ENCODE data around the gene CEP104. TPM values are rescaled to one million over a fixed set of nuclear protein-coding genes. Genes with fewer than 3 reads are reported as not detected.
"Not testable (repeated sequence)": the region's sequence is repeated elsewhere in the genome, so short reads cannot be mapped to it uniquely, and the experiment has no call there.

Gene CEP104
- polyA plus RNA-seq, 1 donor (not counting 4 experiments of a cell fraction or from before 2014, with no cell fraction given) = 35.7 TPM

DNA sequence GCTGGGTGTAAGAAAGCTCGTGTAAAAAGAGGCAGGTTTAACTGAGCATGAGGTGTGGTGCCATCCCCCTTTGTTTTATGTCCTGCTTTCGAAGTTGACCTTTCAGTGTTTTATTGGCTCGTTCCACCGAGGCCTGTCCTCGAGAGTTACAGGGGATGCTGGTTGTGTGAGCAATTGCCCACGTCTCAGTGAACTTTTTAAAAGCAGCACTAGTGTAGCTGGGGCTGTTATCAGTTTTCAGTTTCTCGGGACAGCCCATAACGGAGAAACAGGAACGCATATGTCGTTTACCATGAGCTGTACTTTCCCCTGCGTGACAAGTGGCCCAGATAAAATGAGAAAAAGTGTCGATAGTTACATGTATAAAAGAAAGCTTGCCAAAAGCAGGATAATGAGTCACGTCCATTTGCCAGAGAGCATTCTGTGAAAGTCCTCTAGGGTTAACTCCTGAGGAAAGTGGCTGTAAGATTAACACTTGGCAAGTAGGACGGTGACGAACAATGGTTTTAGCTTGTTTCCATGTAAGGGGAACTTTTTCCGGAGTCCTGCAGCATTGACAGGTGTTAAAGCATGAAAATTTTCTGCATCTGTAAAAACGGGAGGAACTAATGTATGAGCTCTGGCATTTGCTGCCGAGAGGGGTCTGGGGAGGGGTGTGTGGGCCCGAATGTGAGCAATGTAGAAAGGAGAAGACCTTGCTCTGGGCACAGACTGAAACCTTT is 52.9 kb downstream of the CEP104 start:
- Histone ChIP-seq H3K27me3 (ENCODE audit: control insufficient read depth, extremely low read depth, insufficient read depth, low read length) (no peaks in the 10 kb centered on the region), H3K79me2 (ENCODE audit: control insufficient read depth, insufficient read depth, low read length) (no peaks in the 10 kb centered on the region), H3K4me1 (ENCODE audit: control insufficient read depth, extremely low read depth, insufficient read depth, low read length) (no peaks in the 10 kb centered on the region), H3K9me3 (ENCODE audit: control insufficient read depth, low read depth, low read length) (no peaks in the 10 kb centered on the region), H3K27ac (ENCODE audit: control insufficient read depth, insufficient read depth, low read length) (no peak overlapping the region), H4K20me1 (ENCODE audit: control insufficient read depth, extremely low read depth, insufficient read depth, low read length) (no peaks in the 10 kb centered on the region), H3K36me3 (ENCODE audit: control insufficient read depth in 2 of 2, extremely low read depth in 1 of 2, insufficient read depth in 2 of 2, low read length in 2 of 2) (no peaks in the 10 kb centered on the region), H3K9me1 (ENCODE audit: control insufficient read depth, extremely low read depth, insufficient read depth, low read length) (no peaks in the 10 kb centered on the region), H3K4me3 (ENCODE audit: control insufficient read depth in 2 of 3, extremely low read depth in 1 of 3, insufficient read depth in 2 of 3, low read depth in 1 of 3, low read length in 3 of 3) (no peak overlapping the region), H2AFZ (ENCODE audit: control insufficient read depth, low read length) (no peak overlapping the region), H3K4me2 (ENCODE audit: control insufficient read depth, extremely low read depth, insufficient read depth, low read depth, low read length) (no peak overlapping the region), H3K9ac (ENCODE audit: control insufficient read depth, extremely low read depth, insufficient read depth, low read length) (no peak overlapping the region)
- FAIRE-seq = no peak
- no peak for TF ChIP-seq EZH2 (IDR thresholded peaks at IDR 0.05; ENCODE audit: low read length)
- TF ChIP-seq, protein P1, sequence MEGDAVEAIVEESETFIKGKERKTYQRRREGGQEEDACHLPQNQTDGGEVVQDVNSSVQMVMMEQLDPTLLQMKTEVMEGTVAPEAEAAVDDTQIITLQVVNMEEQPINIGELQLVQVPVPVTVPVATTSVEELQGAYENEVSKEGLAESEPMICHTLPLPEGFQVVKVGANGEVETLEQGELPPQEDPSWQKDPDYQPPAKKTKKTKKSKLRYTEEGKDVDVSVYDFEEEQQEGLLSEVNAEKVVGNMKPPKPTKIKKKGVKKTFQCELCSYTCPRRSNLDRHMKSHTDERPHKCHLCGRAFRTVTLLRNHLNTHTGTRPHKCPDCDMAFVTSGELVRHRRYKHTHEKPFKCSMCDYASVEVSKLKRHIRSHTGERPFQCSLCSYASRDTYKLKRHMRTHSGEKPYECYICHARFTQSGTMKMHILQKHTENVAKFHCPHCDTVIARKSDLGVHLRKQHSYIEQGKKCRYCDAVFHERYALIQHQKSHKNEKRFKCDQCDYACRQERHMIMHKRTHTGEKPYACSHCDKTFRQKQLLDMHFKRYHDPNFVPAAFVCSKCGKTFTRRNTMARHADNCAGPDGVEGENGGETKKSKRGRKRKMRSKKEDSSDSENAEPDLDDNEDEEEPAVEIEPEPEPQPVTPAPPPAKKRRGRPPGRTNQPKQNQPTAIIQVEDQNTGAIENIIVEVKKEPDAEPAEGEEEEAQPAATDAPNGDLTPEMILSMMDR (optimal IDR thresholded peaks at IDR 0.05 in 1 of 3, IDR thresholded peaks at IDR 0.05 in 1 of 3, conservative IDR thresholded peaks at IDR 0.05 in 1 of 3; ENCODE audit: extremely low read depth in 1 of 3, insufficient read depth in 2 of 3, low read length in 3 of 3) = no peak
- dilution Hi-C loops (cut with MboI; ENCODE audit: extremely low pct_ligation_motif_present, low sequenced_read_pairs) = no loop called here
- no peak for DNase-seq (ENCODE audit: low read depth, low spot score)

DNA sequence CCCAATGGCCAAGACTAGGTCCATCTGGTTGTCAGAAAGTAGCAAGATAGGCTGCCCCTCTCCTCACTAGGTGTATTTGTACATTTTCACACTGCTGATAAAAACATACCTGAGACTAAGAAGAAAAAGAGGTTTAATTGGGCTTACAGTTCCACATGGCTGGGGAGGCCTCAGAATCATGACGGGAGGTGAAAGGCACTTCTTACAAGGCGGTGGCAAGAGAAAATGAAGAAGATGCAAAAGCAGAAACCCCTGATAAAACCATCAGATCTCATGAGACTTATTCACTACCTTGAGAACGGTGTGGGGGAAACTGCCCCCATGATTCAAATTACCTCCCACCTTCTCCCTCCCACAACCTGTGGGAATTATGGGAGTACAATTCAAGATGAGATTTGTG is 56.2 kb downstream of the CEP104 start:
- DNase-seq (ENCODE audit: low read depth, low spot score); H3K4me2 ChIP-seq (ENCODE audit: control insufficient read depth, extremely low read depth, insufficient read depth, low read depth, low read length); H3K4me1 ChIP-seq (ENCODE audit: control insufficient read depth, extremely low read depth, insufficient read depth, low read length); H3K4me3 ChIP-seq (ENCODE audit: control insufficient read depth in 2 of 3, extremely low read depth in 1 of 3, insufficient read depth in 2 of 3, low read depth in 1 of 3, low read length in 3 of 3); H3K27me3 ChIP-seq (ENCODE audit: control insufficient read depth, extremely low read depth, insufficient read depth, low read length); H3K27ac ChIP-seq (ENCODE audit: control insufficient read depth, insufficient read depth, low read length); H3K9ac ChIP-seq (ENCODE audit: control insufficient read depth, extremely low read depth, insufficient read depth, low read length); FAIRE-seq; H3K36me3 ChIP-seq (ENCODE audit: control insufficient read depth in 2 of 2, extremely low read depth in 1 of 2, insufficient read depth in 2 of 2, low read length in 2 of 2); H4K20me1 ChIP-seq (ENCODE audit: control insufficient read depth, extremely low read depth, insufficient read depth, low read length); dilution Hi-C loops (cut with MboI; ENCODE audit: extremely low pct_ligation_motif_present, low sequenced_read_pairs); H3K9me3 ChIP-seq (ENCODE audit: control insufficient read depth, low read depth, low read length); H3K79me2 ChIP-seq (ENCODE audit: control insufficient read depth, insufficient read depth, low read length); H2AFZ ChIP-seq (ENCODE audit: control insufficient read depth, low read length); H3K9me1 ChIP-seq (ENCODE audit: control insufficient read depth, extremely low read depth, insufficient read depth, low read length): not testable (repeated sequence)

Data from keratinocyte (primary cell).